GM12872 (cell line): ENCODE measurements around the gene GRK4.

Experiments
- CTCF ChIP-seq: IDR thresholded peaks from 3 replicates; pipeline ENCODE4 v1.5.1; 2011; ENCODE audit warnings: low read depth, mild to moderate bottlenecking, low read length, moderate library complexity; ENCODE audit not compliant: insufficient read depth

Gene GRK4

GRCh38 chr4:3036131-3036952 lies 73.0 kb downstream of the GRK4 start:
- no peak for TF ChIP-seq CTCF

- no peak for TF ChIP-seq CTCF
These were observed 74.6 kb downstream of the GRK4 start for GRCh38 chr4:3037957-3038461.

- TF ChIP-seq CTCF, result no peak
These were observed 76.5 kb downstream of the GRK4 start for GRCh38 chr4:3039706-3040366.

- no peak for TF ChIP-seq CTCF
These were observed 77.3 kb downstream of the GRK4 start for GRCh38 chr4:3040452-3041191.

- no peak for TF ChIP-seq CTCF
These were observed 78.1 kb downstream of the GRK4 start for GRCh38 chr4:3041192-3042142.

- TF ChIP-seq CTCF, result no peak
These were observed 78.9 kb downstream of the GRK4 start for GRCh38 chr4:3042226-3042625.
